CD4-positive, alpha-beta T cell treated with Interferon gamma for 1 hour (primary cell): ENCODE data around the gene GIN1.
"Not testable (repeated sequence)": the region's sequence is repeated elsewhere in the genome, so short reads cannot be mapped to it uniquely, and the experiment has no call there.

Experiments
- DNase-seq: peaks from one replicate; pipeline ENCODE4 v3.0.0-alpha.2; 2020

The GIN1 gene

DNA sequence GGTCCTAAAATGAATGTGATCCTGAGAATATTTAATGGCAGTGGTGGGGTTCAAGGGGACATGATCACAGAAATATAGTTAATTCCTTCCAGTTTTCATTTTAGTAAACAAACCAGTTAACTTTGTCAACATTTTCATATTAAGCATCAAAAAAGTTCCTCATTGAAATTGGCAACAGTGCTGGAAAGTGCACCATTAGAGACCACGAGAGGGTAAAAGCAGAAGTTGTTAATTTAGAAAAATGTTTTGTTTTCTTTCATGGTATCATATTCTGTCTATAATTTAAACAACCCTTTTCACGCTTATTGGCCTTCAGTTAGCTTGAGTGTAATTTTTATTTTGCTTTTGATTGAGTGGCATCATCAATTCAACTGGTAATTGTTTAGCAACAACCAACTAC is 11.9 kb downstream of the GIN1 start:
- no peak for DNase-seq

DNA sequence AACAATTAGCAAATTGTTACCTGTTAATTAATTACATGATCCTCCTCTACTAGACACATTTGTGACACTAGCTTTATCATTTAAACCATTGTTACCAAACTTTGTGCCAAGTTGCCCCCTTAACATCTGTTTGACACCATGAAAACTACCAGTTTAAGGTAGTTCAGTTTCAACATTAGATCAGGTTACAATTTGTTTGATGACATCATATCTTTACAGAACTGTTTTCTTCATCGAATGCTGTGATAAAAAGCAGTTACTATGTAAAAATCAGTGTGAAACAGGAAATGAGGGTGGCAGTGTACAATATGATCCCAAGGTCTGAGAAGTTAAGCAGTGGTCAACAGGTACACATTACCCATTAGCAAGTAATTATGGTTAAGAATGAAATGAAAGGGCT is 17.7 kb downstream of the GIN1 start:
- no peak for DNase-seq

DNA sequence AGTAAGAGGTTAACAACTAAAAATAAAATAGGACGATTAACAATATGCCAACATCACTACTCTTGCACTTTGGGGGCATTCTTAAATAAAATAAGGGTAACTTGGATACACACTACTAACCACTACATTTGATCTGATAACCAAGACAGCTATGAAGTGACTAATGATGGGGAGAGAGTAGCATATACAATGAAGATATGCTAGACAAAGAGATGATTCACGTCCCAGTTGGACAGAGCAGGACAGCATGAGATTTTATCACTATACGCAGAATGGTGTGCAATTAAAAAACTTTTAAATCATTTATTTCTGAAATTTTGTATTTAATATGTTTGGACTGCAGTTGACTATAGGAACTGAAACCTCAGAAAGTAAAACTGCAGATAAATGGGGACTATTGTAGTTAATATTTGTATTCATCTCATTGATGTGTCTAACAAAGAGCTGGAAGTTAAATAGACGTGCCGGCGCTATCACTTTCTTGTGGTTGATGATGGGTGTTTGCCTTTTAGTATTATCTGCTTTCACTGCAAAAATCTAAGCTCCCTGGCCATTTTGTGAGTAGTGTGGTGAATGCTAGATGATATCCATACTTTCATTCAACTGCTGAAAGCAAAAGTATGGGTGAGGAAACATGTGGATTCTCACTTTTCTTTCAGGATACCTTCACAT is 18.7 kb downstream of the GIN1 start:
- no peak for DNase-seq

DNA sequence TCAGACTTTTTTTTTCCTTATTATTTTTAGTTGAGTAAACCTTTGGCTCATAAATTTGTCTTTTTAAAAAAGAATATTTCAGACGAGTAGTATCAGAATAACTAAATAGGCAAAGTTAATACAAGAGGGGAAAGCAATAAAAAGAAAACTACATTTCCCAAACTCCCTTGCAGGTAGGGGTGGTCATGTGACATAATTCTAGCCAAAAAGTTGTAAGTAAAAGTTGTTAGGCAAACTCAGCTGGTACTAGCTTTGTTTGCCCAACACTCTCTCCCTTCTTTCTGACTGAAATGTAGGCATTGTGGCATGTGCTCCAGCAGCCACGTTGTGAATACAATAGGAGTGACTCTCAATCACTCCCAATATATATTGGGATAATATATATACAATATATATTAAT is 20.9 kb downstream of the GIN1 start:
- DNase-seq, result no peak

DNA sequence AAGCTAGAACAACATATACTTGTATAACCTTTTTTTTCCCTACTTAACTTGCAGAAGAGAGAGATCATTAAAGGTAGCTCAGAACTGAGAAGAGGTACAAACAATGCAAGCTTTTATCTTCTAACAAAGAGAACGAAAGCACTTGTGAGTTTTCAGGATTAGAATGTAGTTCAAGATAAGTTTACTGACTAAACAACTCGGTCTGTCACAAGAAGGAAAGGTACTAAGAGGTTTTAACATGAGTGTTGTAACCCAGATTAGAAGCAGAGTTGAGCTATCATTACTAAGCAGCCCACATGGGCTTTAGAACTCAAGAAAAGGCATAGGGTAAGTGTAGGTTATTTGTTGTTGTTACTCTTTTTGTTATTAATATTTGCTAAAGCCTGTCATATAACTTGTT is 25.2 kb downstream of the GIN1 start:
- no peak for DNase-seq

DNA sequence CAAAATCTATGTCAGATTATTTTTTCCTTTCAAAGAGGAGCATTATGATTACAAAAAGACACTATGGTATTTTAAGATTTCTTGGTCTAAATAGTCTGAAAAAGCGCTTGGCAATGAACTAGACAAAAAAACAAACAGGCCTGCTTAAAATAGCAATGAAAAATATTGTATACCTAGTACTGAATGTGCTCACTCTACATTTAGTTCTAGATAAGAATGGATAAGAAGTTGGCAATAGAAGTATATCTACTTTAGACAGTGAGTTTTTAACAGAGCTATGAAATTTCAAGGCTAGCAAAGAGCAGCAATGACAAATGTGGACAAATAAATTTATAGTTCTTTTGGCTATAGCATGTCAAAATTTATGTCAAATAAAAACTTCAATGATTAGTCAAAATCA is 26.2 kb downstream of the GIN1 start:
- no peak for DNase-seq

DNA sequence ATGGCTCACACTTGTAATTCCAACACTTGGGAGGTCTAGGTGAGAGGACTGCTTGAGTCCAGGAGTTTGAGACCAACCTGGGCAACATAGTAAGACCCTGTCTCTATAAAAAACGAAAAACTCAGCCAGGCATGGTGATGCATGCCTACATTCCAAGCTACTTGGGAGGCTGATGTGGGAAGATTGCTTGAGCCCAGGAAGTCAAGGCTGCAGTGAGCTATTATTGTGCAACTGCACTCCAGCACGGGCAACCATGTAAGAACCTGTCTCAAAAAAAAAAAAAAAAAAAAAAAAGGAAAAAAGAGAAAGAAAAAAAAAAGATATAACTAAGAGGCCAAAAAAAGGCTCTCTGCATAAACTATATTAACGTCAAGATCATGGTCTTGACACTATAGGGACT is 27.3 kb downstream of the GIN1 start:
- DNase-seq, result no peak

DNA sequence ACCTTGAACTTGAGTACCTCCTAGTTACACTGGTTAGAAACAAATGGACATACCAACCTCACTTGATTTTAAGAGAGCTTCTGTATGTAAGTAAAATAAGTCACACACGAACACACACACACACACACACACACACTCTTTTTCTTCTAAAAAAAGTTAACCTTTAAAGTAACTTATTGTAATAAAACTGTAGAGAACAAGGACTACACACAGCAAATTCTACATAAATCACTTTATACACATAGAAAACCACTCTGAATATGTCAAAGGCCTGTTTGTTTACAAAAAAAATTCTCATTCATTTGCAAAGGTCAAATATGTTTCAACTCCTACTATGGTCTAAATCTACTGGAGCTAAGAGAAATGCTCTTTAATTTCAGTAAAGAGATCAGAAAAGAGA is 29.1 kb downstream of the GIN1 start:
- no peak for DNase-seq

DNA sequence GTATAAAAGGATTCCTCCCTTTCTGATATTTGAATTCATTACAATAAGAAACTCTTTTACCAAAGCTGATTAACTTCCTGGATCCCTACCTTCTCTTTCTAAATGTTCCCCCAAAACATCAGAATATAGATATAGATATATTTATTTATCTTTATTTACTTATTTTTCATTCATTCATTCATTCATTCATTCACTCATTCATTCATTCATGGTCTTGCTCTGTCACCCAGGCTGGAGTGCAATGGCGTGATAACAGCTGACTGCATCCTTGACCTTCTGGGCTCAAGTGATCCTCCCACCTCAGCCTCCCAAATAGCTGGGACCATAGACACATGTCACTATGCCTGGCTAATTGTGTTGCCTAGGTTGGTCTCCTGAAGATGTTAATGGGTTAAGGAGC is 30.7 kb downstream of the GIN1 start:
- no peak for DNase-seq

DNA sequence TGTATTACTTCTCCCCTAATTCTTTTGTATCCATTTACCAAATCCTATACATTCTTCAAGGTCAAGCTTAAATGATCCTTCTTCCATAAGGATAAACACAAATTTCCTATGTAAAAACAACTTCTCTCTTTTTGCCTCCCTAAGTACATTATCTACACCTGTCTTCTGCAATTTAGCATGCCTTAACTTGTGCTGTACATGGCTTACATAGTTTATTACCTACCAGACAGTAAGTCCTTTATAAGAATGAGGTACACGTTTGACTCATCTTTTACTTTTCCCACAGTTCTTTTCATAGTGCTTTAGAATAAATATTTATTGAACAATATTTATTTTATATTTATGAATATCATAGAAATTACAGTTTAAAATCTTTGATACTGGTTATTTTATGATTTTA is 33.4 kb downstream of the GIN1 start:
- DNase-seq, result no peak

DNA sequence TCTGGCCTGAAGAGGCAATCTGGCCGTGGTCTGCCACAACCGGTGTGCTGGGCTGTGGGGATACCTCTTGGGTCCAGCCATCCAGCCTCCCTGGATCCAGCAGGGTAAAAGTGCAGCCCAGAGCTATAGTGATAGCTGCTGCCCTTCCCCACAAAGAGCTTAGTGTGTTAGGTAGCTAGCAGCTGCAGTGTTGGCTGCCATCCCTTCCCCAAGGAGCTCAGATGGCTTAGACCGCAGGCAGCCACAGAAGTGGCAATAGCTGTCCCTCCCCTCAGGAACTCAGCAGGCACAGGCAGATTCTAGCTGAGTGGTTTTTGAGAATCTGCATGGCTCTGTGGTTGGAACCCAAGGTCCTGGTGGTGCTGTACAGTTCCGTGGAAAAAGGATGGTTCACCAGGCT is 40.1 kb downstream of the GIN1 start:
- no peak for DNase-seq

DNA sequence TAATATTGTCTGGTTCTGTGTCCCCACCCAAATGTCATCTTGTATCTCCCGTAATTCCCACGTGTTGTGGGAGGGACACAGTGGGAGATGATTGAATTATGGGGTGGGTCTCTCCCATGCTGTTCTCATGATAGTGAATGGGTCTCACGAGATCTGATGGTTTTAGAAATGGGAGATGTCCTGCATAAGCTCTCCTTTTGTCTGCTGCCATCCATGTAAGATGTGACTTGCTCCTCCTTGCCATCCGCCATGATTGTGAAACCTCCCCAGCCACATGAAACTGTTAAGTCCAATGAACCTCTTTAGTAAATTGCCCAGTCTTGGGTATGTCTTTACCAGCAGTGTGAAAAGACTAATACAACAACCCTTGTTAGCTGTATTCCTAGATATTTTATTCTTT is 44.5 kb downstream of the GIN1 start:
- no peak for DNase-seq

DNA sequence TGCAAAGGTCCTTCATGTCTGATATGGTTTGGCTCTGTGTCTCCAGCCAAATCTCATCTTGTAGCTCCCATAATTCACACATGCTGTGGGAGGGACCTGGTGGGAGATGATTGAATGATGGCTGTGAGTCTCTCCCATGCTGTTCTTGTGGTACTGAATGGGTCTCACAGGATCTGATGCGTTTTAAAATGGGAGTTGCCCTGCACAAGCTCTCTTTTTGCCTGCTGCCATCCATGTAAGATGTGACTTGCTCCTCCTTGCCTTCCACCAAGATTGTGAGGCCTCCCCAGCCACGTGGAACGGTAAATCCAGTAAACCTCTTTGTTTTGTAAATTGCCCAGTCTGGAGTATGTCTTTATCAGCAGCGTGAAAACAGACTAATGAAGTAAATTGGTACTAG is 46.4 kb downstream of the GIN1 start:
- not testable (repeated sequence) for DNase-seq

DNA sequence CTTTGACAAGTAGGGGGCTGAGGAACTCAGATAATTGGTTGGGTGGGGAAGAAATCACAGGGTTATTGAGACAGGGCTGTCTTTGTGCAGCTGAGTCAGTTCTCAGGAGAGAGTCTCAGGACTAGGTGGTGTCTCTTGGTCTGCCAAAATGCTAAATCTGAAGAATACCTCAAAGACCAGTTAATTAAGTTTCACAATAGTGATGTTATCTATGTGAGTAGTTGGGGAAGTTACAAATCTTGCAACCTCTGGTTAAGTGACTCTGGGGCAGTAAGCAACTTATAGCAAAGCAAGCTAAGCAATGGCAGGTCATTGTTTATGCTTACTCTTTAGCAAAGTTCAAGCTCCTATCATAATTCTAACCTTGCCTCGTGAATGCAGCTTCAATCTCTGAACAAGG is 53.6 kb downstream of the GIN1 start:
- no peak for DNase-seq

DNA sequence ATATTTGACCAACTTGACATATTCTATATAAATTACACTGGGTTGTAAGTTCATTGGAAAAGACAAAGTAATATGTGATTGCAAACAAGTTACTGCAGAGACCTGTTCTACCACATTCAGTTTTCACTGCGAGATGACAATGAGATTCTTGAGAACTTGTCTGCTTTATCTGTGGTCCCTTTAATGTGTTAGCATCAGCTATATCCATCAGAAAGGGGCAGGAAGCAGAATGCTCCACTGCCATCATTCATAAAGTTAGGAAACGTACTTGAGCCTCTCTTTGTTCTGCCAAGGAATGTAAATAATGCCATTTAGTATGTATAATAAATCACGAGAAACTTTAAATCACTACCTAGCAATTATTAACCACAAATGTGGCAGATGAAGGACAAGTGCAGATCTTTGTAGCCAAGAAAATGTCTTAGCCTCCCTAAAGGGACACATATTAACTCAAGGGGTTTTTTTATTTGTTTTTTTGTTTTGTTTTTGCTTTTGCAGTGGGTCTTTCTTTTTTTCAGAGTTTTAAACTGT is 59.4 kb downstream of the GIN1 start:
- DNase-seq, result no peak

DNA sequence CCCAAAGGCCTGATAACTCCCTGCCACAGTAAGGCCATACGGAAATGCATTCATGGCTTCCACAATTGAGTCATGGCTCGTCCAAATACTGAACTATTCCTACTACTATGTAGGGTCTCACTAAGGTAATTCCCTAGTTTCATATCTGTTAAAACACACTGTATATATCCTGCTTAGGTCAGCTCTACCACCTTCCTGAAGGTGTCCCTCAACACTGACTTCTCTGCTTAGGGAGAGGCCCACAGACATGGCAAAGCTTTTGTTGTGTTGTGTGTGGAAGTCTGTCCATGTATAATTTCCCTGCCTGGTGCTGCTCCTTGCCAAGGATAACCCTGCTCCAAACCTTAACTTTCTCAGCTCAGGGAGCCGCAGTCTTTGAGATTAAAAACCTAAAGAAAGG is 60.4 kb downstream of the GIN1 start:
- DNase-seq, result no peak

DNA sequence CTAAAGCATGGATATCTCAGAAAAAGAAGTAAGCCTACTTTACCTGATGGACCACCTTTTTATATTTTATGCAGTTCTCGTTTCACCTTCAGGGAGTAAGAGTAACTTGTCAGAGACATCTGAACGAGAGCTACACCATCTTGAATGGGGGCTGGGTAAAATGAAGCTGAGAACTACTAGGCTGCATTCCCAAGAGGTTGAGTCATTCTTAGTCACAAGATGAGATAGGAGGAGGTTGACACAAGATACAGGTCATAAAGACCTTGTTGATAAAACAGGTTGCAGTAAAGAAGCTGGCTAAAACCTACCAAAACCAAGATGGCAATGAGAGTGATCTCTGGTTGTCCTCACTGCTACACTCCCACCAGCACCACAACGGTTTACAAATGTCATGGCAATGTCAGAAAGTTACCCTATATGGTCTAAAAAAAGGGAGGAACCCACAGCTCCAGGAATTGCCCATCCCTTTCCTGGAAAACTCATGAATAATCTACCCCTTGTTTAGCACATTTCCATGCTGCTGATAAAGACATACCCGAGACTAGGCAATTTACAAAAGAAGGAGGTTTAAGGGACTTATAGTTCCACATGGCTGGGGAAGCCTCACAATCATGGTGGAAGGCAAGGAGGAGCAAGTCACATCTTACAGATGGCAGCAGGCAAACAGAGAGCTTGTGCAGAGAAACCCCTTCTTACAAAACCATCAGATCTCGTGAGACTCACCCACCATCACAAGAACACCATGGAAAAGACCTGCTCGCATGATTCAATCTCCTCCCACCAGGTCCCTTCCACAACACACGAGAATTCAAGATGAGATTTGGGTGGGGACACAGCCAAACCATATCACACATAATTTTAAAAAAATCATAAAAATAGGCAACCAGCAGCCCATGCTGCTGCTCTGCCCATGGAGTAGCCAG is 62.5 kb downstream of the GIN1 start:
- DNase-seq, result no peak

DNA sequence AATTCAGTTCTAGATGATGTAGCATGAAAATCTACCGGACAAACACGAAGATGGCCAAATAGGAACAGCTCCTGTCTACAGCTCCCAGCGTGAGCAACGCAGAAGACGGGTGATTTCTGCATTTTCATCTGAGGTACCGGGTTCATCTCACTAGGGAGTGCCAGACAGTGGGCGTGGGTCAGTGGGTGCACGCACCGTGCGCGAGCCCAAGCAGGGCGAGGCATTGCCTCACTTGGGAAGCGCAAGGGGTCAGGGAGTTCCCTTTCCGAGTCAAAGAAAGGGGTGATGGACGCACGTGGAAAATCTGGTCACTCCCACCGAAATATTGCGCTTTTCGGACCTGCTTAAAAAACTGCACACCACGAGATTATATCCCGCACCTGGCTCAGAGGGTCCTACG is 73.2 kb downstream of the GIN1 start:
- not testable (repeated sequence) for DNase-seq

DNA sequence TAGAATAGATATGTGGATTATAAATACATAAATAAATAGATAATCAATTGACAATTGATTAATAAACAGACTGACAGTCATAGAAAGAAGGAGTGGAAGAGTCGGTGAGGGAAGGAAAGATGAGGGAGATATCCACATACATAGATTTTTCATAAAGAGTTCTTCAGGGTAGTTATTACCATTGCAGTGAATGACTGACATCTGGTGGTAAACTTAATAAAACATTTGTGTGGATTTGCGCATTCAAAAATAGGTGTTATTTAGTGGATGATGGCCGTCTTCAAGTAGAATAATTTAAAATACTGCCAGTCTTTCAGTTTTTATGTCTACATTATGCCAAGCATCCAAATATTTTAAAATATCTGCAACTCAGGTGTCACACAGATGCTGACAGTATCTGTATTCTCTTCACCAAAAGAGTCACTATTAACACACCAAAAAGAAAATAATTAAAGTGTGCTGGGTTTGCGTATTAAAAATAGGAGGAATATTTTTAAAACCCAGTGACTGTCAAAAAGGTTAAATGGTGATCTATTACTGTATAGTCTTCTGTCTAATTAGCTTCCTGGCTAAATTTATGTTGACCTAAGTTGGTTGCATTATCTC is 78.8 kb downstream of the GIN1 start:
- no peak for DNase-seq

DNA sequence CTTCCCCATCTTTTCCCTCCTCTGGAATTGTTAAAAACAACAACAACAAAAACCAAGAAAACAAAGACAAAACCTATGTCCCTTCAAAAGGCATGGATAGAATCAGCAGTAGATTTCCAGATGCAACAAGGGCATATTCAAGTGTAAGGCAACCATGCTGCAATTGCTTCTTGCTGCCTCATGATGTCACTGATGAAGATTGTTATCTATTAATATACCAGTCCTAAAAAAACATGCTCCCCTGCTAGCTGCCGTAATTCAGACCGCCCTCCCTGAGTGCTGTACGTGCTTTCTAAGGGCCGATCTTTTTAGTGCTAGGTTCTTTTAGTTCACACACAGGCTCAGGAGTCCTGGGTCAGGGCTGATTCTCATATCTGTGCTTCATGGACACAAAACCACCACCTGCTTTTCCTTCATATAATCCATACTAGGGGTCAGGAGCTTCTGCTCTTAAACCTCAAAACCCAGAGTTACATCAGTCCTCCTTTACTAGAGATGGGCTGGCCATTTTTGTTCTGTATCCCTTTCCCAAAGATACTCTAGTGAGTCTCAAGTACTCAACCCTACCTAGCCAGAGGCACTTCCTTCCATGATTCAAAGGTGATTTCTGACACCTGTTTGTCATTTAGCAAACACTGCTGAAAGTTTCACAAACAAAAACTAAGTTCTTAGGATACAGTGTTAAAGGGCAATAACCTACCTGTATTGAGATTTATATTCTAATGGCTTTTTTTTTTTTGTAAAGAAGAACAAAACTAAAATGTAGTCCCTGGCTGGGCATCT is 82.1 kb downstream of the GIN1 start:
- DNase-seq, result no peak

DNA sequence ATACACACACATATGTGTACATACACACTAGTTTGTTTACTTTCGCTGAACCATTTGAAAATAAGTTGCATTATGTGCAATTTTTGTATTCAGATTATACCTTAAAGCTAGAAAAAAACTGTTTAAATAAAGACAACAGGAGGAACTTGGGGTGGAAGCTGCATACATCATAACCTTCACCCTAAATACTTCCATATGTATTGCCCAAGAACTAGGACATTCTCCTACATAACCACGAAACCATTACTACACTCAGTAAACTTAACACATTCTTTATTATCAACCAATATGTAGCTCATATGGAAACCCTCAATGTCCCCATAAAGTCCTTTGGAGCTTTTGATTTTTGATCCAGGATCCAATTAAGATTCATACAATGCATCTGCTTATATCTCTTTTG is 83.3 kb downstream of the GIN1 start:
- DNase-seq, result no peak
